Suppressor macrophage treated with lipopolysaccharide for 1 hour (primary cell): ENCODE results near the gene CCNA1.

Source experiments
- DNase-seq, 3 donors: peaks; one replicate each; pipeline ENCODE4 v3.0.0-alpha.2; 2020 to 2022

Gene CCNA1

GRCh38 chr13:36432106-36432544, at the start of gene CCNA1:
TSS of gene CCNA1 (plus strand) at chr13:36432495. CDS start at chr13:36433057, 562 bp downstream.
- DNase-seq: peak; percentile 71 to 92 (median 76)

GRCh38 chr13:36385489-36385888, 46.8 kb upstream of the CCNA1 start:
- peak in 1 of 3 donors; percentile 3 for DNase-seq

GRCh38 chr13:36395280-36395679, 37.0 kb upstream of the CCNA1 start:
- peak; percentile 48 to 64 (median 62) for DNase-seq

GRCh38 chr13:36405151-36405550, 27.1 kb upstream of the CCNA1 start:
- peak in 2 of 3 donors; percentile 13 to 25 for DNase-seq

DNA sequence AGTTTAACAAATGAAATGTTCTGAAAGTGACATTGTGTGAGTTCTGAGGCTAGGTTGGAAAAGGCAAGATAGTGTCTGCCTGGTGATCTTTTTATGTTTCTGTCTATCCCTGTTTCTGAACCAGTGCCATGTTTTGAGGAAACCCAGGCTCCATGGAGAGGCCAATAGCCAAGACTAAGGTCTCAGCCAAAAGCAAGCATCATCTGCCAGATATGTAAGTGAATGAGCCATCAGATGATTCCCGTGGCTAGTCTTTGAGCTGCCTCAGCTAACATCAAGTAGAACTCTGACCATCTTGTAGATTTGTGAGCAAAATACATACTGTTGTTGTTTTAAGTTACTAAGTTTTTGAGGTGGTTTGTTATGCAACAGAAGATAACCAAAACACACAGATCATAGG, 19.6 kb upstream of the CCNA1 start:
- no peak for DNase-seq

DNA sequence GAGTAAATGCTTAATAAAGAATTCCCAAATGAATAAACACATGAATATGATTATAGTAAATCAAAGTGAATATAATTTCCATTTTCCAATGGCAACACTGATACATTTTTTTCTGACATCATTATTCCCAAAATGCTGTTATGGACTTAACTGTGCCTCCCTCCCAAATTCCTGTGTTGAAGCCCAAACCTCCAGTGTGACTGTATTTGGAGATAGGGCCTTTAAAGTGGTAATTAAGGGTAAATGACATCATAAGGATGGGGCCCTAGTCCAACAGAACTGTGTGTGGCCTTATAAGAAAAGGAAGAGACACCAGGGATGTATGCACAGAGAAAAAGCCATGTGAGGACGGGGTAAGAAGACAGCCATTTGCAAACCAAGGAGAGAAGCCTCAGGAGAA, 19.1 kb upstream of the CCNA1 start:
- DNase-seq: no peak

DNA sequence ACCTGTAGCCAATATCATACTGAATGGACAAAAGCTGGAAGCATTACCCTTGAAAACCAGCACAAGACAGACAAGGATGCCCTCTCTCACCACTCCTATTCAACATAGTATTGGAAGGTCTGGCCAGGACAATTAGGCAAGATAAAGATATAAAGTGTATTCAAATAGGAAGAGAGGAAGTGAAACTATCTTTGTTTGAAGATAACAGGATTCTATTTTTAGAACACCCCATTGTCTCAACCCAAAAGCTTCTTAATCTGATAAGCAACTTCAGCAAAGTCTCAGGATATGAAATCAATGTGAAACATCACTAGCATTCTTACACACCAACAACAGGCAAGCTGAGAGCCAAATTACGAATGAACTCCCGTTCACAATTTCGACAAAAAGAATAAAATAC, 17.8 kb upstream of the CCNA1 start:
- no peak for DNase-seq

- DNase-seq: peak; percentile 32 to 49 (median 34)
These were observed 15.0 kb upstream of the CCNA1 start for GRCh38 chr13:36417331-36417730.

DNA sequence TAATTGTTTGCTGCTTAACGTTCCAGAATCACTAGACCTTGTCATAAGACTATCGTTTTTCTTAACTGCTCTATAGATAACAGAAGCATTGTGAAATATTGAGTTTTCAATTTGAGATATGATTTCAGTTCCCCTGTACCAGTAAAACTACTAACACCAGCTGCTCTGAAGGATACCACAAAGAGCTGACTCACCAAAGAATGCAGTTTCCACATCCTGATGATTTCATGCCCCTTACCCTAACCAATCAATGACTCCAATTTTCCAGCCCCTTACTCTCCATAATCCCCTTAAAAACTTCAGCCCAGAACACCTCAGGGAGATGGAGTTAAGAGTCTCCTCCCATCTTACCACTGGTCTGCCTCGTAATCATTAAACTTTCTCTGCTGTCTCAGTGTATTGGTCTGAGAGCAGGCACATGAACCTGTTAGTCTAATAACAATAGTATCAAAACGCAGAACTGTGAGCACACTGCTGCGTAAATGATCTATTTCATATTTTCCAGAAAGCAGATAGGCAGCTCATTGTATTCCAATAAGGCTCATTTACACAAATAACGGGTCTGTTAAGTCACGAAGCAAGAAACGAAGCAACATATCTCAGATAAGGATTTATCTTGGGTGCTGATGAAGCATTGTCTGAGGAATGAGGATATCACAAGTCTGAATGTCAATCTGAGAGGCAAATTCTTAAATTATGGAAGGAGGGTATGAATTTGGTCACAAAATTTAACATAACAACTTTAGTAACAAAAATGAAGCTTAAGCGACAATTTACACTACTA, 14.1 kb upstream of the CCNA1 start:
- DNase-seq: peak; percentile 56 to 83 (median 64)

DNA sequence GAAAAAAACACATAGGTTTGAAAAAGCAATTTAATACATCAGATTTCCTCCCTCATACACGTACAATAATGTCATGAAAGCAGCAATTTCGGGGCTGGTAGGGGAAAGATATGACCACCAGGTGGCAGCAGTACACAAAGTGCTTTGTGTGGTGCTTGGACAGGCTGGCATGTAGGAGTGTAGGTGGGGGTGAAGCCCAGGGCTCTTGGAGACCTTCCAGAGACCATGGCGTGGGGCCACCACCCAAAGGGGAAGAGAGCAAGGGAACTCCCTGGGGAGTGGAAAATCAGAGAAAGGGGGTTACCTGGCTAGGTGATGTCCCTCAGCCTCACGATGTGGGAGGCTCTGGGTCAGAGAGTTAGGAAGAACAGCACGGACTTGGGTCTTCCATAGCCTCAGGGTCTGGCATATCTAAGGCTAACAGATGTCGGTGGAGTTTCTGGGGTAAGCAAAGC, 11.8 kb upstream of the CCNA1 start:
- peak; percentile 85 to 92 (median 92) for DNase-seq

GRCh38 chr13:36421447-36421846, 10.8 kb upstream of the CCNA1 start:
- peak; percentile 33 to 66 (median 42) for DNase-seq

- no peak for DNase-seq
These were observed 4.2 kb upstream of the CCNA1 start for GRCh38 chr13:36428086-36428485.

DNA sequence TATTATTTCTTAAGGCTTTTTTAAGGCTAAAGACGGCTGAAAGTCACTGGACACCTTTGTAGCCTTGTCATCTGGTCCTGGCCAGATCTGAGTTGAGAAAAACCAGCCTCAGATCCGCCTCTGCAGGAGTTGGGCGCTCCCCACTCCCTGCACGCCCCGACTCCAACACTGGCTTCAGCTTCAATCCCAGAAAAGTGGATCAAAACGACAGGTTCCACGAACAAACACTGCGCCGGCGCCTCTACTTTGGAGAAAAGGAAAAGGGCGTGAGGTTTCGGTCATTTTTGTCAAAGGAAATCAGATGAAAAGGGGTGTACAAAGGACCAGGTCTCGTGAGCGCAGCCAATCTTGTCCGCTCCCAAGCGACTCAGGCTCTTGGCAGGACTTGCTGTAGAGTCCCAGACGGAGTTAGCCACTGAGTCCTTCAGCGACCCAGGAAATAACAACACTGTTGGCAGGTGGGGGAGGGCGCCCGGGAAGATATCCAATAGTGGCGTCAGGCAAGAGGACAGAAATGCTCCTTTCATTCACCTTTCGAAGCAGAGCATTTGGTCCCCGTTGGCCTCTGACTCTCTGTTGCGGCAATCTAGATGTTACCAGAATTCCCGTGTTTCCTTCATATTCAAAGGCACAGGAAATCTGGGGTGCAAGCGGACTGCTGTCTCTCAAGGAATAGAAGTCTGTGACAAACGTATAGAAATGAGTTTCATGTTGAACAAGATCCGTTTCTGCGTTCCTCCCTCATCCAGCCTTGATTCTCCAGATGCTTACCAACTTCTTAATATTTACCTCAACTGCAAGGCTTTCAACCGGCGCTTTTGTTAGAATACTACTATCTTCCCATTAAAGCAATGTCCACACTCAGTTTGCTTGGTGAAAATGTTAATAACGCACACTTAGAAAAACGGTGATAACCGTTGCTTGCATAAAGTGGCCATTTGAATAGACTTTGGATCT, 1.8 kb upstream of the CCNA1 start:
- DNase-seq: peak in 1 of 3 donors; percentile 19

GRCh38 chr13:36431204-36432105, 840 bp upstream of the CCNA1 start:
- peak; percentile 58 to 82 (median 63) for DNase-seq

GRCh38 chr13:36436811-36437210, 4.5 kb downstream of the CCNA1 start:
- peak; percentile 56 to 80 (median 79) for DNase-seq

DNA sequence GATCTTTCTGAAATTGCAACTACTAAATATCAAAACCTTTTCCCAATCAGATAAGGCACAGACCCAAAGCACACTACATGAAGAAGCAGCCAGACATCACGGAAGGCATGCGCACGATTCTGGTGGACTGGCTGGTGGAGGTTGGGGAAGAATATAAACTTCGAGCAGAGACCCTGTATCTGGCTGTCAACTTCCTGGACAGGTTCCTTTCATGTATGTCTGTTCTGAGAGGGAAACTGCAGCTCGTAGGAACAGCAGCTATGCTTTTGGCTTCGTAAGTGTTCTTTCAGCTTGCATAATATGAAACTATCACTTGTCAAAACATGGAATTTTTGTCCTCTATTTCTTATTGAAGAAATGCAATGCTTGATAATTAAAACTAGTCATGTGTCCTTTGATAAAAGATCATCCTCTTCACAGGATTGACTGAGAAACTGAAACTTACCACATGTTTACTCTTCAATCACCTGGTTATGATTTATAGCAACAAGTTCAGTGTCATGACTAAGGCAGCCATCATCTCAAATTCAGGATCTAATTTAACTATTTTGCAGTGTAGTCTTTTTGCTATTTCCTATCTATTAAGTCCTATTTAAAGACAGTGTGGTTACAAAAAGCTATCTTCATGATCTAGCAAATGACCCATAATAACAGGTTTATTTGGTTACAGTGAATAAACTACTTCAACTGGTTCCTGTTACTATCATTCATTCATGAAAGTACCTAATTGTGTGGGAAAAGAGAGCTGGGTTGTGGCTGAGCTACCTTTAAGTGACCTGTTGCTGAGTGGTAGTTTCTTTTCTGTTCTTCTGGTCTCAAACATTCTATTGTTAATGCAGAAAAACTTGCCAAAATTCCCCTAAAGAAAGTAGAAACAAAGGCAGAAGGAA, 6.5 kb downstream of the CCNA1 start:
- DNase-seq: no peak

GRCh38 chr13:36445278-36445677, 13.0 kb downstream of the CCNA1 start:
- DNase-seq: no peak

DNA sequence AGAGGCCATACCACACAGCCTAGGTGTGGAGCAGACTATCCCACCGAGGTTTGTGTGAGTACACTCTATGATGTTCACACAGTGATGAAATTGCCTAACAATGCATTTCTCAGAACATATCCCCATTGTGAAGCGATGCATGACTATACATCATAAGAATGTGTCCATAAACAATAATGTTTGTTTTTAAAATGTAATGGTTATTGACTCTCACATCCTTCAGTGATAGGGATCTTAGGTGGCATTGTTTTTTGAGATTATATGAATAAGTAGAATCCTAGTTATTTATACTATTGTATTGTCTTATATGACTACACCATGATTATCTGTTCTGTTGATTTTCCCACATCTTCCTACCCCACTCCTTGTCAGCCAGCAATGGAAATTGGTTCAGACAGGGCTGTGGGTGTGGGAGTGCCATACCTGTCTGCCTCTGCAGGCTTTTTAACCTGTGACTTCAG, 13.6 kb downstream of the CCNA1 start:
- no peak for DNase-seq

GRCh38 chr13:36447501-36447900, 15.2 kb downstream of the CCNA1 start:
- DNase-seq: no peak

GRCh38 chr13:36450534-36450933, 18.2 kb downstream of the CCNA1 start:
- DNase-seq: no peak

DNA sequence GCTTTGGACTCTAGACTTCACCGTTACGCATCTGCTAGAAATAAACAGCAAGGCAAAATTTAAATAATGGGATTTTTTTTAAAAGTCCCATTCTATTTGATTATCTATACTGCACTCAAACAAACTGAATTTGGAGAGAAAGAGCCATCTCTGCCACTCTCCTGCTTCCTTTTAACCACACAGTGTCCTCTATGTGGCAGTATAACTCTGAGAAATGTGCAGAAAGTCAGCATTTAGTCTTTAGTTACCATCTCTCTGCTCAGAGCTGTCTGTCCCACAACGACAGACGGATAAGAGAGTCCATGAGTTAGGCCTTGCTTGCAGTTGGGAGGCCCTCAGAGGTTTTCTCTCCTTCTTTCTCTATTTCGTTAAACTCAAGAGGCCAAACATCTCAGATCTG, 21.2 kb downstream of the CCNA1 start:
- DNase-seq: no peak
